GM04503 (cell line): ENCODE measurements around the gene ATP11A.
"Not testable (repeated sequence)": the region's sequence is repeated elsewhere in the genome, so short reads cannot be mapped to it uniquely, and the experiment has no call there.

Source experiments
- DNase-seq: peaks from one replicate; pipeline ENCODE4 v3.0.0-alpha.2; 2012; ENCODE audit warnings: low read depth

Gene ATP11A

GRCh38 chr13:112880976-112881540 lies 191.2 kb downstream of the ATP11A start:
- no peak for DNase-seq

DNA sequence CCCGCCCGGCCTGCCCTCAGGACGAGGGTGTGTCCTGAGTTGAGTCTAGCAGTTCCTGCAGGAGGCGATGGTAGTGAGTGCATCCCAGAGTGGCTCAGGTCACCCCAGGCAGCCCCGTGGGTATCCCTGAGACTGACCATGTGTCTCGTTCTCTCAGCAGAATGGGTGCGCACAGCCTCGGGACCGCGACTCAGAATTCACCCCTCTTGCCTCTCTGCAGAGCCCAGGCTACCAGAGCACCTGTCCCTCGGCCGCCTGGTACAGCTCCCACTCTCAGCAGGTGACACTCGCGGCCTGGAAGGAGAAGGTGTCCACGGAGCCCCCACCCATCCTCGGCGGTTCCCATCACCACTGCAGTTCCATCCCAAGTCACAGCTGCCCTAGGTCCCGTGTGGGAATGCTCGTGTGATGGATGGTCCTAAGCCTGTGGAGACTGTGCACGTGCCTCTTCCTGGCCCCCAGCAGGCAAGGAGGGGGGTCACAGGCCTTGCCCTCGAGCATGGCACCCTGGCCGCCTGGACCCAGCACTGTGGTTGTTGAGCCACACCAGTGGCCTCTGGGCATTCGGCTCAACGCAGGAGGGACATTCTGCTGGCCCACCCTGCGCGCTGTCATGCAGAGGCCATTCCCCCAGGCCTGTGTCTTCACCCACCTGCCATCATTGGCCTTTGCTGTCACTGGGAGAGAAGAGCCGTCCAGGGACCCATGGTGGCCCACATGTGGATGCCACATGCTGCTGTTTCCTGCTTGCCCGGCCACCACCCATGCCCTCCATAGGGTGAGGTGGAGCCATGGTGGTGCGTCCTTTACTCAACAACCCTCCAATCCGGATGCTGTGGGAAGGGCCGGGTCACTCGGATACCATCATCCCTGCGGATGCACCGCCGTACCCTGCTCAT lies 192.1 kb downstream of the ATP11A start:
- no peak for DNase-seq

- DNase-seq, result no peak
These were observed 192.8 kb downstream of the ATP11A start for GRCh38 chr13:112882555-112883024.

GRCh38 chr13:112883241-112883945 lies 193.6 kb downstream of the ATP11A start:
- DNase-seq, result no peak

GRCh38 chr13:112884700-112885099 lies 194.9 kb downstream of the ATP11A start:
- DNase-seq, result not testable (repeated sequence)

DNA sequence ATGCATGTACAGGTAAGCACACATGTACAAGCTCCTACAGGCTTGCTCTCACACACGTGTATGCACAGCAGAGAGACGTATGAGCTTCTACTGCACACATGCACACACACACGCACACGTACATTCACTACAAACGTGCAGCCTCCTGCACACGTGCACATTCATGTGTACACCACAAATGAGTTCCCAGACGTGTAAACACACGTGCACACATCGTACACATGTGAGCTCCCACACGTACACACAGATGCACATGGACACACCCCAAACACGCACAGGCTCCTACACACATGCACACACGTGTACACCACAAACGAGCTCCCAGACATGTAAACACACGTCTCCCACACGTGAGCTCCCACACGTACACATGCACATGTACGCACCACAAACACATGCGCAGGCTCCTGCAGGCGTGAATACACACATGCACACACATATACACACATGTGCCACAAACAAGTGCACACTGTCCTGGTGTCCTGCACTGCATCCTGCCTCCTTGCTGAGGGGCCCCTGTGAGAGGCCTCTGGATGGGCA lies 195.5 kb downstream of the ATP11A start:
- DNase-seq, result no peak

- peak; percentile 23 for DNase-seq
These were observed 196.0 kb downstream of the ATP11A start for GRCh38 chr13:112885782-112886268.

GRCh38 chr13:112887151-112887550 lies 197.3 kb downstream of the ATP11A start:
- no peak for DNase-seq

DNA sequence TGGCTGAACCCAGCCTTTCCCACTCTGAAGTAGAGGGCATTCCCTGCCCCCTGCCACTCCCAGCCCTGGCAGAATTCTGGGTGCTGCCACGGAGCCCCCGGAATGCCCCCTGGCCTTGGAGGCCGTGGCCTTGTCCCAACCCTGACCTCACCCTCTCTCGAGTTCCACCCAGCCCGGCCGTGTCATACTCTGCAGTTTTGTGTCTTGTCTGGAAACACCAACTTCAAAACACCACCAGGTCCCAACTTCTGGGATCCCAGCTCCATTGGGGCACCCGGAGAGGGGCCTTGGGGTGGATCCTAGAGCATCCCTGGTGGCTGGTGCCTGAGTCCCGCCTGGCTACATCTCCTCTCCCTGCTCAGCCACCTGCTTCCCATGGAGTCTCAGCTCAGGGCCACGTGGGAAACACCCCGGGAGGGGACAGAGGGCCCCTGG lies 197.7 kb downstream of the ATP11A start:
- no peak for DNase-seq

DNA sequence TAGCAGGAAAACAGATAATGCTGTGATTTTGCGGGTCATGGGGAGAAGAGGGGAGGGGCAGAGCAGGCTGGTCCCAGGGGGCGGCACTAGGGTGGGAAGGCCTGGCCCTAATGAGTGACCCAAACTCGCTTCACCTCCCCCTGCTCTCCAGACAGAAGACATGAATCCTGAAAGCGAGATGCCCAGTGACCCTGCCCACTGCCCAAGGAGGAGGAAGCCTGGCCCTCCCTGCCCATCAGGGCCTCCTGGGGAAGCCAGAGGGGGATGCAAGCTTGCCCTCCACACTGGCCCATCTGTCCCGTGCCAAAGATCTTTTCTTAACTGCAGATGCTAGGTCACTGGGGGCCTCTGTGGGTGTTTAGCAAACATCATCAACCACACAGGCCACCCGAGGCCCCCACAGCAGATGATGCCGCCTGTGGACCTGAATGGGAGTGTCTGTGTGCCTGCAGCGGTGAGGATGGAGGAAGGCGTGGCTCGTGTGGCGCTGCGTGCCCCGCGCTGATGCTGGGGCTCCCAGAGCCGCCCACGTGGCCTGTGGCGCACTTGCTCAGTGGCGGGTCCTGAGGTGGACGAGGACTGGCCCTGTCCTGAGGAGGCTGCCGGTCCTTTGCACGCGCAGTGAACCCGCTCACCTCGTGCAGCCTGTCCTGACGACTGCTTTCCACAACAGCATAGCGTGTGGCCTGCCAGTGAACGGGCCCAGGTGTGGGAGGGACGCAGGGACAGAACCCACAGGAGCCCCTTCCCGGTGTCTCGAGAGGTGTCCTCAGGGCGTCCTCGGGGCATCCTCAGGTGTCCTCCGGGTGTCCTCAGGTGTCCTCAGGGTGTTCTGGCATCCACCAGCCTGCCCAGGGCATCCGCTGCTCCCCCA lies 198.6 kb downstream of the ATP11A start:
- no peak for DNase-seq

DNA sequence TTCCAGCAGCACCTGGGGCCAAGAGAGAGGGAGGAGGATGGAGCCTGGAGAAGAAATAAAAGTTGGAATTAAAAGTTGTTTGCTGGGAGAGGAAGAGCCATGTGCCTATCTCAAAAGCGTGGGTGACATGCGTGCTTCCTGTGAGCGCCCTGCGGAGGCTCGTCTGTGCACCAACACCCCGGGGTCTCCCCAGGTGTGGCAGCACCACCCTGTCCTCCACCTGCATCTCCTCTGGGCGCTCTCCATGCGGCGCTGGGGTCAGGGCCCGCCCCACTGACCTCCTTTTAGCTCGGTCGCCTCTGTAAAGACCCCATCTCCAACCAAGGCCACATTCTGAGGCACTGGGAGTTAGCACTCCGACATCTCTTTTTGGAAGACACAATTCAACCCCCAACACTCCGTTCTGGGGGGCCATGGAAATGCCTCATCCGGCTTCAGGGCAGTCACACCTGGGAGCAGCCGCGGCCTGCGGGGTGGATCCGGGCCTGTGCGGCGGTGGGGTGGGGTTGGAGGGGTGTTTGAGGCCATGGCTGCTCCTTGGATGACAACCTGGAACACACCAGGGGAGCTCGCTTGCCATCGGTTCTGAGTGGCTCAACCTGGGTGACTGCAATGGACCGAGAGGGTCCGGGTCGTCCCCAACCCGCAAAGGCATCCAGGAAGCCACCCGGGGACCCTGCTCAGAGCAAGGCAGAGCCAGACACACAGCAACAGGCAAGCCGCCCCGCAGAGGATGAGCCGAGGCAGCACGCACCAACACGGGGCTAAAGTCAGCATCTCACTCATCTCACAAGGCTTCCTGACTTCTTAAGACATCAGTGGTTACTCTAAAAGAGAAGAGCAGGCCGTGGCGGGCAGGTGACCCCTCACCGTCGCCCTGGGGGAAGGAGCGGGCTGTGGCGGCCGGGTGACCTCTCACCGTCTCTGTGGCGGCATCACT lies 199.8 kb downstream of the ATP11A start:
- no peak for DNase-seq

GRCh38 chr13:112890316-112891145 lies 200.7 kb downstream of the ATP11A start:
- DNase-seq, result no peak

- DNase-seq, result no peak
These were observed 201.9 kb downstream of the ATP11A start for GRCh38 chr13:112891477-112892401.

DNA sequence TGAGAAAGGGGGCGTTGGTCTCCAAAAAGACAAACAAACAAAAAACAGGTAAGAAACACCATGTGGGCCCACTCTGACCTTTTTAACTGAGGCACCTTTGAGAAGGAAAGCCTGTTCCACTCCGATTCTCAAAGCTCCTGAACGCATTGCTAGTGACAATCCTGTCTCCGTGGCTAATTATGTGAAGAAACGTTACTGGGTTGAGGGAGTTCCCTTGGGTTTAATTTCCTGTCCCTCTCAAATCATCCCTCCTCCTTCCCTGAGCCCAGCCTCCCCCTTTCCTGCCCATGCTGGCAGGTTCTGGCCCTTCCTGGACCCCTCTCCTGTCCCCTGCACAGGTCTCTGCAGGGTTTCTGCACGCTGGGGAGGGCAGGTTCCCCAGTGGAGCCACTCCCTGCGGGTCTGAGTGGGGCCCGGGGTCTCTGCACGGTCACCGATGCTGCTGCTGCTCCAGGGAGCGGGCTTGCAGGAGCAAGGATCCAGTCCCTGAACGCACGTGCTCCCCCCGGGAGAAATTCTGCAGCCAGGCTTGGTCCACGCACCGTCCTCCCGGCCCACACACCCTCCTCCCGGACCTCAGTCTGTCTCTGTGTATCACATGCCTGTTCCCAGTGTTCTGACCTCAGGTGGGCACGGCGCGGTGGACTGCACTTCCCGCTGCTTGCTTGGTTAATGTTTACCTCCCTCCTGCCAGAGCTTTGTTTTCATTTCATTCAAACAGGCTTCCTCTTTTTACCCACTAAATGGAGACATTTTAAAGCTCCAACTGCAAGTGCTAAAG lies 202.8 kb downstream of the ATP11A start:
- DNase-seq, result no peak

DNA sequence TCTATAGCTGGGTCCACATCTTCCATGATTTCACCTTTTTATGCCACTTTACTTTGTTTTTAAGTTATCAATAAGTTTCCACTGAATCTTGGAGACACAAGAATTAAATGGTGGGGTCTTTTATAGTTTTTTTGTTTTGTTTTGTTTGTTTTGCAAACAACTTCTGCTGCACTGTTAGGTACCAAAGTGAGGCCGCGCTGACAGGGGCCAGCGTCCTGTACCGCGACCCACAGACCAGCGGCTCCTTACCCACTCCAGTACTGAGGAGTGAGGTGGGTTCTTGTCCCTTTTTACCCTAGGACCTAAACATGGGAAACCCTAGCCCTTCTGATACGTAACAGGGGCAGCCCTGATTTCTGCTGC lies 203.3 kb downstream of the ATP11A start:
- no peak for DNase-seq

DNA sequence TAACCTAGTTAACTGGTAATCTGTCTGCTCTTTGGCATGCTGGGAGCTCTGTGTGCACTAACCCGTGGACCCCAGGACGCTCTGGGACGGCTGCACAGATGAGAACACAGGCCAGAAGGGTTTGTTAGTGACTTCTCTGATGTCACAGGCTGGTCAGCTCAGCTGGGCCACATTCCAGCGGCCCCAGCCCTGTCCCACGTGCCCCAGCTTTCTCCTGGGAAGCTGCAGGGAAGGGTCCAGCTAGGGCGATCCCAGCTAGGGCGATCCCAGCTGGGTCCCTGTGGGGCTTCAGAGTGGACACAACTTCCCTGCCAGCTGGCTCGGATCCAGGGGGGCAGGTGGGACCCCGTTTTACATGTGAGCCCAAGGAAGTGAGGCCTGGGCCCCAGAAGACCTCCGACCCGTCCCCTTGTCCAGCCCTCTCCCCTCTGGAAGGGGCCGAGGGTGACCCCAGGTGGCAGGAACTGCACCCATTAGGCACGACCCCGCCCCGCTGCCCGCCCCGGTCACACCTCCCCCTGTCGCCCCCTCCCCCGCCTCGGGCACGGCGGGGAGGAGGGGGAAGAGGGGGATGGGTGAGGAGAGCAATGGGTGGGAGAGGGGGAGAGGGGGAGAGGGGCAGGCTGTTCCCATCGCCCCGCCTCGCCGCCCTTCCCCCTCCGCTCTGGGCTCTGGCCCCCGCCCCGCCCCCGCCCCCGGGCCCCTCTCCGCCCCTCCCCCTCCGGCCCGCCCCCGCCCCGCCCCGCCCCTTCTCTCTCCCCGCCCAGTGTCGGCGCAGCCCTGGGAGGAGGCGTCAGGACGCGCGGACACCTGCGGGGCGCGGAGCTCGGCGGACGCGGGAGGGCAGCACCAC lies 204.0 kb downstream of the ATP11A start:
- no peak for DNase-seq

DNA sequence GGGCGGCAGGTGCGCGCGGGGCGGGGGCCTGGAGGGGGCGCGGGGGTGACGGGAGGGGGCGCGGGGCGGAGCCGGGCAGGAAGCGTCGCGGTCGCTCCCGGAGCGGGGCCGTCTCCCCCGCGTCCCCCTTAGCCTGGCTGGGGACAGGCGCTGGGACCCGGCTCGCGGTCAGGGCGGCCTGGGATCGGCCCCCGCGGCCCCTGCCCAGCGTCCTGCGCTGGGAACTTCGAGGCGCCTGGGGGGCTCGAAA lies 204.5 kb downstream of the ATP11A start:
- DNase-seq, result no peak
